Transverse colon (tissue), 4 donors: ENCODE data around the gene PID1. TPM values are rescaled to one million over a fixed set of nuclear protein-coding genes. Genes with fewer than 3 reads are reported as not detected.

Experiments used
- DNase-seq: peaks from one replicate; pipeline ENCODE4 v3.0.0-alpha.2; 2019
- H3K27ac ChIP-seq, 4 donors: fragments of 200-600 bp; sonication (generic); 2 replicates each; pipeline ENCODE4 v1.5.1; 2016 to 2018; ENCODE audit warnings: inconsistent platforms in 4 of 4
- H3K27me3 ChIP-seq: fragments of 200-600 bp; sonication (generic); 2 replicates; pipeline ENCODE4 v1.5.1; 2017; ENCODE audit warnings: inconsistent platforms
- H3K36me3 ChIP-seq, 4 donors: fragments of 200-600 bp; sonication (generic); 2 replicates each; pipeline ENCODE4 v1.5.1; 2017 to 2019; ENCODE audit warnings: inconsistent platforms in 4 of 4
- H3K4me1 ChIP-seq, 4 donors: fragments of 200-600 bp; sonication (generic); 2 replicates each; pipeline ENCODE4 v1.5.1; 2017 to 2020; ENCODE audit warnings: inconsistent platforms in 4 of 4
- H3K4me3 ChIP-seq, 4 donors: fragments of 200-600 bp; sonication (generic); 1 replicate in 1 of 4; 2 replicates in 3 of 4; pipeline versions ENCODE4 v1.5.1 to v1.6.1; 2017 to 2019; ENCODE audit warnings: inconsistent platforms in 4 of 4
- H3K9me3 ChIP-seq, 2 donors: fragments of 200-600 bp; sonication (generic); 2 replicates each; pipeline ENCODE4 v1.5.1; 2017 to 2019; ENCODE audit warnings: inconsistent platforms in 2 of 2
- EP300 ChIP-seq: sonication (generic); formaldehyde crosslinking; IDR thresholded peaks from one replicate; pipeline ENCODE4 v1.6.1; 2017; ENCODE audit warnings: antibody characterized with exemption, low read depth
- POLR2A ChIP-seq: fragments of 450-650 bp; IDR thresholded peaks from one replicate; pipeline ENCODE4 v1.6.1; 2016; ENCODE audit warnings: antibody characterized with exemption, mild to moderate bottlenecking, moderate library complexity
- POLR2AphosphoS5 ChIP-seq, 3 donors: sonication (generic); formaldehyde crosslinking; IDR thresholded peaks; one replicate each; pipeline ENCODE4 v1.6.1; 2016; ENCODE audit warnings: antibody characterized with exemption in 3 of 3
- WGBS, 2 donors: methylation state at CpG; one replicate each; pipeline ENCODE4 v1.1.5; 2018; ENCODE audit warnings: low coverage in 1 of 2; 5-methylcytosine and 5-hydroxymethylcytosine counted together
- in situ Hi-C, 4 donors: fragments of 200-750 bp; cut with MboI; loops; one replicate each; pipeline versions ENCODE4 v1.15.0 to v1.15.1; 2017; ENCODE audit warnings: low sequenced_read_pairs in 3 of 4, low pct_ligation_motif_present in 1 of 4, low pct_unique_long_range_greater_than_20kb in 1 of 4
- intact Hi-C: fragments of 100-400 bp; cut with DNase I; formaldehyde crosslinking; loops from one replicate; pipeline ENCODE4 v1.15.1; 2023; ENCODE audit warnings: low total_unique reads
- total RNA-seq, 4 donors: library from RNA; depleted of rRNA; stranded (reverse); fragments of >200 nt; gene quantifications; one replicate each; pipeline ENCODE4 v1.1.0, GENCODE V29; 2016
- TF ChIP-seq, protein P1 (sequence below), 5 experiments: fragments of 200-600 bp in 3 of 5; fragments of 450-650 bp in 2 of 5; sonication (generic) in 3 of 5; IDR thresholded peaks; 1 replicate in 2 of 5; 2 replicates in 3 of 5; pipeline ENCODE4 v1.5.1; 2016 to 2017; ENCODE audit warnings: antibody characterized with exemption in 5 of 5, inconsistent platforms in 3 of 5, mild to moderate bottlenecking in 2 of 5, moderate library complexity in 1 of 5

Gene PID1
- total RNA-seq, 4 donors from 2014 or later = 21.6 to 54.6 (median 27.9) TPM

DNA sequence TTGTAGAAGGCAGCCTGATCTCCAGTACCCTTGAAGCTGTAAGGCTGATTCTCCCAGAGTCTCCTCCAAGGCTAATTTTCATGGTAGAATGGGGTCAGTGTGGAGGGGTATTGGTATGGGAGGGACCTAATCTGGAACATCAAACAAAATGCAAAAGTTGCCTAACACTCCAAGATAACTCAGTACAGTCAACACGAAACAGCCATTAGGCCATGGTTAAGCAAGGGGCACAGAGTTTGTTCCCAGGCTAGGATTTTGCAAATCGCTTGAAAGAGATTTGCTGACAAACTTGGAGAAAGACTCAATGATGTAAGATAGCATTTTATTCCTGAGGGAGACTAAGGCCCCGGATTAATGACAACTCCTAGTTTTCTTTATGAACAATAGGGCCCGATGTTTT lies 5.4 kb downstream of the PID1 start:
- H3K36me3 ChIP-seq = peaks cover 0 to 6% (median 0%) of the 10 kb centered on the region in 4 donors
- intact Hi-C loops = no loop called here
- H3K27me3 ChIP-seq = no peaks in the 10 kb centered on the region
- peak overlapping the region in 1 of 4 donors; percentile 47 for H3K27ac ChIP-seq
- in situ Hi-C loops = loop anchor here in 2 of 4 donors (10.0 to 25.0 kb wide), 2 partner anchors 131 to 578 kb away; no protein-coding TSS in a partner anchor
- TF ChIP-seq EP300 (no peak), POLR2A (no peak), POLR2AphosphoS5 (IDR thresholded peaks at IDR 0.05) (no peak)
- TF ChIP-seq, protein P1, sequence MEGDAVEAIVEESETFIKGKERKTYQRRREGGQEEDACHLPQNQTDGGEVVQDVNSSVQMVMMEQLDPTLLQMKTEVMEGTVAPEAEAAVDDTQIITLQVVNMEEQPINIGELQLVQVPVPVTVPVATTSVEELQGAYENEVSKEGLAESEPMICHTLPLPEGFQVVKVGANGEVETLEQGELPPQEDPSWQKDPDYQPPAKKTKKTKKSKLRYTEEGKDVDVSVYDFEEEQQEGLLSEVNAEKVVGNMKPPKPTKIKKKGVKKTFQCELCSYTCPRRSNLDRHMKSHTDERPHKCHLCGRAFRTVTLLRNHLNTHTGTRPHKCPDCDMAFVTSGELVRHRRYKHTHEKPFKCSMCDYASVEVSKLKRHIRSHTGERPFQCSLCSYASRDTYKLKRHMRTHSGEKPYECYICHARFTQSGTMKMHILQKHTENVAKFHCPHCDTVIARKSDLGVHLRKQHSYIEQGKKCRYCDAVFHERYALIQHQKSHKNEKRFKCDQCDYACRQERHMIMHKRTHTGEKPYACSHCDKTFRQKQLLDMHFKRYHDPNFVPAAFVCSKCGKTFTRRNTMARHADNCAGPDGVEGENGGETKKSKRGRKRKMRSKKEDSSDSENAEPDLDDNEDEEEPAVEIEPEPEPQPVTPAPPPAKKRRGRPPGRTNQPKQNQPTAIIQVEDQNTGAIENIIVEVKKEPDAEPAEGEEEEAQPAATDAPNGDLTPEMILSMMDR (IDR thresholded peaks at IDR 0.05) = no peak
- H3K4me1 ChIP-seq = peaks cover 0 to 20% (median 5%) of the 10 kb centered on the region in 4 donors
- no peak overlapping the region for H3K4me3 ChIP-seq
- WGBS, 2 donors = 72 to 76% methylated on average over 4 of the region's 4 CpGs
- peaks cover 3 to 6% of the 10 kb centered on the region in 2 donors for H3K9me3 ChIP-seq
- DNase-seq = no peak

DNA sequence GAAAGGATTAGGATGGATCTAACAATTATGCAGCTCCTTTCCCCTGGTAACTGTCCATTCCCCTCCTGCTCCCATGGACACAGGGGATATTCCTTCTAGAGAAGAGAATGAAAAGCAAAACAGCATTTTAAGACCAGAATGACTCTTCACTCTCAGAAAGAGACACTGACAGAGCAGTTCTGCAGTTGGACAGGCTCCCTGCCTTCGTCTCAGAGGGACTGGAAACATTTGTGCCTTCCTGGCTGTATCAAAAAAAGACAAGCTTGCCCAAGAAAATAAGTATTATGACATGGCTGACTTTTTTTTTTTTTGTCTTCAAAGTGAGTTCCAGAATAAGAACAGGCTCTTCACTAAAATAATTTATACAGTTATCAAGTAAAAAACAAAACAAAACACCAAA lies 9.5 kb downstream of the PID1 start:
- H3K9me3 ChIP-seq = peaks cover 3 to 6% of the 10 kb centered on the region in 2 donors
- no peaks in the 10 kb centered on the region for H3K27me3 ChIP-seq
- WGBS, 2 donors = 55 to 76% methylated on average over 1 of the region's 1 CpG
- H3K27ac ChIP-seq = no peak overlapping the region
- intact Hi-C loops = no loop called here
- H3K36me3 ChIP-seq = peaks cover 0 to 6% (median 0%) of the 10 kb centered on the region in 4 donors
- no peak for TF ChIP-seq EP300
- no peak for TF ChIP-seq POLR2A
- TF ChIP-seq POLR2AphosphoS5 (IDR thresholded peaks at IDR 0.05) = no peak
- TF ChIP-seq, protein P1 (IDR thresholded peaks at IDR 0.05) = no peak
- in situ Hi-C loops = loop anchor here in 2 of 4 donors (10.0 to 25.0 kb wide), 2 partner anchors 127 to 574 kb away; no protein-coding TSS in a partner anchor
- H3K4me1 ChIP-seq = no peaks in the 10 kb centered on the region
- H3K4me3 ChIP-seq = no peak overlapping the region
- no peak for DNase-seq

DNA sequence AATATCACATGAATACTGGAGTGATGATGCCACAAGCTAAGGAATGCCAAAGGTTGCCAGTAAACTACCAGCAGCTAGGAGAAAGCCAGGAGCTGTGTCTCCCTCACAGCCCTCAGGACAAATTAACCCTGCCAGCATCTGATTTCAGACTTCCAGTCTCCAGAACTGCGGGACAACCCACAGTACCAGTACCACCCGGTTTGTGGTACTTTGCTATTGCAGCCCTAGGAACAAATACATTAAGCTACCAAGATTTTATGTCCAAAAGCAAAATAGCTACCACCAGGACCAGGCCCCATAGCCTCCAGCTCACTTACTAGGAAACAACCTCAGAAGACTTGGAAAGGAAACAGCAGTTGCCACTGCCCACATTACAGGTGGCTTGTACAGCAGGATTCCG lies 10.0 kb downstream of the PID1 start:
- Histone ChIP-seq H3K4me1 (no peaks in the 10 kb centered on the region), H3K27ac (no peak overlapping the region), H3K27me3 (no peaks in the 10 kb centered on the region), H3K9me3 (peaks cover 3 to 6% of the 10 kb centered on the region in 2 donors), H3K36me3 (peaks cover 0 to 6% (median 0%) of the 10 kb centered on the region in 4 donors), H3K4me3 (no peak overlapping the region)
- DNase-seq = no peak
- TF ChIP-seq POLR2A (no peak), EP300 (no peak), POLR2AphosphoS5 (IDR thresholded peaks at IDR 0.05) (no peak)
- TF ChIP-seq, protein P1 (IDR thresholded peaks at IDR 0.05) = no peak
- 86 to 100% methylated on average over 1 to 3 of the region's 3 CpGs for WGBS, 2 donors
- intact Hi-C loops = no loop called here
- in situ Hi-C loops = loop anchor here in 2 of 4 donors (10.0 to 25.0 kb wide), 2 partner anchors 126 to 574 kb away; no protein-coding TSS in a partner anchor

DNA sequence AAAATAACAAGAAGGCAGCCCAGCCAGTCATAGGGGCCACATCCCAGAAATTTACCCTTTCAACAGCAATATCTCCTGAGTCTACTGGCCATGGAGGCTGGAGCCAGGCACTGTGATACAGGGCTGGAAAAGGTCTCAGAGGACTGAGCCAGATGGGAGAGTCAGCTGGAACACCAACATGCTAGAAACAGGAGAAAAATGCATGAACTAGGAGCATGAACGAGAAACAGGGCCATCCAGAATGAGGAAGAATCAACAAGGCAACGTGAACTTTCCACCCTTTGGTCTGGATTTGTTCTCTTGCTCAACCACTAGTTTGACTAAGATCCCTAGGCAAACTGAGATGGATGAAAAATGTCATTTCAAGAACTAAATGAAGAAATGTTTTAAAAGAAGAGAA lies 13.1 kb downstream of the PID1 start:
- Histone ChIP-seq H3K4me3 (no peak overlapping the region), H3K4me1 (no peaks in the 10 kb centered on the region), H3K27ac (no peak overlapping the region), H3K36me3 (peaks cover 0 to 6% (median 0%) of the 10 kb centered on the region in 4 donors), H3K27me3 (no peaks in the 10 kb centered on the region), H3K9me3 (peaks cover 3 to 6% of the 10 kb centered on the region in 2 donors)
- no peak for DNase-seq
- WGBS, 2 donors = 62 to 77% methylated on average over 2 of the region's 2 CpGs
- TF ChIP-seq, protein P1 (IDR thresholded peaks at IDR 0.05) = no peak
- TF ChIP-seq POLR2AphosphoS5 (IDR thresholded peaks at IDR 0.05) (no peak), EP300 (no peak), POLR2A (no peak)
- intact Hi-C loops (no loop called here), in situ Hi-C loops (loop anchor here in 1 of 4 donors (25.0 kb wide), 1 partner anchor 571 kb away; no protein-coding TSS in a partner anchor)
